OCI-M2 (cell line): ENCODE data around the gene EPAS1.

ENCODE experiments used
- DNase-seq: peaks from one replicate; lab custom pipeline; 2025; ENCODE audit not compliant: unreplicated experiment; lab: John Stamatoyannopoulos, UW

Gene EPAS1

DNA sequence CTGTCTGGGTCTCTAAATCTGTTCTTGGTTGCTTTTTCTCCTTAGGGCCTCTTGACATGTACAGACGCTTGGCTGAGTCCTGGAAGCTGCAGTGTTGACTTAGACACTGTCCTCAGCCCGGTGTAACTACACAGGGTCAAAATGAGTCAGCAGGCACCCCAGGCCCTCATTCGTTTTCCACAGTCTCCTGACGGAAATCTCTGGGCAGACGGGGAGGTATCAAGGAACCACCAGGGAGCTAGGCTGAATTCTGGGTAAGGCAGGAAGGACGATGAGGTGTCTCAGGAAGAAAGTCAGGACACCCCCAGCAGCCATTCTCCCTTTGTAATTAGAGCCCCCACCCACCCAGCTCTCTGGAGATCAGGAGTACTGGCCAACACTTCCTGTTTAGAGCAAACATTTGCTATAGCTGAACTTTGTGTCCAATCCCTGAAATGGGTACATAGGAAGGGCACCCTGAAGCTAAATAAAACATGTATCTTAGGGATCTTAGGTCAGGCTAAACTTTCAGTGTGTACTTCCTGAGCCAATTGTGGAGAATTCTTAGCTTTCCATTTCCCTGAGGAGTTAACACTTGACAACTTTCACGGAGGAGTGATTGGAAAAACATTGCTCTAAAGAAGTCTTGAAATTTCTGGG is 23.9 kb upstream of the EPAS1 start:
- no peak for DNase-seq

DNA sequence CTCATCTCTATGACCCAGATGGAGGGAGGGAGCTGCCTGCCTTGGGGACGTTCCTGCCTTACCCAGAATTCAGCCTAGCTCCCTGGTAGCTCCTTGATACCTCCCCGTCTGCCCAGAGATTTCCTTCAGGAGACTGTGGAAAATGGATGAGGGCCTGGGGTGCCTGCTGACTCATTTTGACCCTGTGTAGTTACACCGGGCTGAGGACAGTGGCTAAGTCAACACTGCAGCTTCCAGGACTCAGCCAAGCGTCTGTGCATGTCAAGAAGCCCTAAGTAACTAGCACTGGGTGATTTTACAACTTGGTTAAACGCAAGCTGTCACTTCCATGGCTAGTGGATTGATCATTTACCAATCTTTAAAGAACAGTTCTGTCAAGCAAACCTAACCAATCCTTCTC is 23.3 kb upstream of the EPAS1 start:
- no peak for DNase-seq

DNA sequence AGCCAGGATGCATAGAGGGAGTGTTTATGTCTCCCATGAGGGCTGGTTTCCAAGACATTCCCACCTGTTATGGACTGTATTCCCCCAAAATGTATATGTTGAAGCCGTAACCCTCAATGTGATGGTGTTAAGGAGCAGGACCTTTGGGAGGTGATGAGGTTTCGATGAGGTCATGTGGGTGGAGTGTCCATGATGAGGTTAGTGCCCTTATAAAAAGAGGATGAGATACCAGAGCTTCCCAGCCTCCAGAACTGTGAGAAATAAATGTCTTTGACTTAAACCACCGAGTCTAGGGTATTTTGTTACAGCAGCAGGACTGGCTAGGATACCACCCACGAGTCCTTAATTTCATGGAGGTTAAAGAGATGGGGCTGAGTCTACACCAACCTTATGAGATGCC is 22.6 kb upstream of the EPAS1 start:
- DNase-seq: no peak

DNA sequence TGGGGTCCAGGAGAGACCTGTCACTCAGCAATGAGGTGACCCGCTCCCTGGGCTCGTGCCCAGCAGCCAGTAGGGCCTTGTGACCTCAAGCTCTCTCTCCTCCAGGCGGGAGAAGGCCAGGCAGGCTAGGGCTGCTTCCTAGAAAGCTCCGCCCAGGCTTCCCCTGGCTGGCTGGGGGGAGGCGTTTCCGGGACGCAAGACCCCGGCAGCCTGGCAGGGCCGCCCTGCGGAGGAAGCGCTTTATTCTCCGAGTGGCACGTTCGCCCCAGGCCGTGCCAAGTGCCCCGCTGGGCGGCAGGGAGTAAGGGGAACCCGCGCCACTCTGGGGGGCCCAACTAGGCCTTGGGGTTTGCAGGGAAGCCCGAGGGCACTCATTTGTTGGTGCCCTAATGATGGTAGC is 21.2 kb upstream of the EPAS1 start:
- no peak for DNase-seq

DNA sequence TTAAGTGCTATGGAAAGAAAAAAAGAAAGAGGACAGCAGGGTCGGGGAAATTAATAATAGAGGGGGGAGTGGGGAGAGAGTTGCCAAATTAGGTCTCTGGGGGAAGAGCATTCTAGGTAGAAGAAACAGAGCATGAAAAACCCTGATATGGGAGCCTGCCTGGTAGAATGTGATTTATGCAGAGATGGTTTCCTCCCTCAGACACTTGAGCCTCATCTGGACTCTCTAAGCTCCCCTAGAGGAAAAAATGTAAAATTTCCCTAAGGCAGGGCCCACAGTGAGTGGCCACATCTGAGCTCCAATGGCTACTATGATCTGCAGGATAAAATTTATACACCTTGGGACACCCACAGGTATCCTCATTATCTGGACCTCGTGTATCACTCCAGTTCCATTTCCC is 20.6 kb upstream of the EPAS1 start:
- no peak for DNase-seq

DNA sequence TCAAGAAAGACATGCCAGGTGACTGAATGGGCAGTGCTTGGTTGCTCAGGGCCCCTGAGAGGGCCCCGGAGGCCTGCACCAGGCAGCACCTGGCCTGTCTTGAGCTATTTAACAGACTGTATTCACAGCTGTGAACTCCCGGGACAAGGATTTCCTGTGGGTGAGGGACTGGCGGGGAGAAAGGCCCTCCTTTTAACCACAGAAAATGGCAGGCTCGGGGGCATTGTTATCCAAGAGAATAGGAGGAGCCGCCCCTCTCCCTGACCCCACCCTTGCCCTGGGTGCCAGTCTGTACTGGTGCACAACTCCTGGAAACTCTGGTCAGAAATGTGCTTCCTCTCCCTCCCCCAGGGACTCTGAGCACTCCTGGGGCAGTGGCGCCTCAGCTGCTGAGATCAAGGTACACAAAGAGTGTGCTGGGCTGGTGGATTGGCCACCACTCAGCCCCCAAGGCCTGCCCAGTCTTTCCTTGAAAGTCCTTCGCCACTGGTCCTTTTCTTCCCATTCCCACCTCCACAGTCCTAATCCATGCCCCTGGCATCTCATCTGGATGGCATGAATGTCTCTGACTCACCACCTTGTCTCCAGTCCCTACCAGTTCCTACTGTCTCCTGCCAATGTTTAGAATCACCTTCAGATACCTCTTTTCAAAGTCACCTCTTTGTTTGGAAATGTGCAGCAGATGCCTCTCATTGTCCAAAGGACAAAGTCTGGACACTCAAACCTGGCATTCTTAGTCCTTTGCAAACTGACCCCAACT is 19.6 kb upstream of the EPAS1 start:
- DNase-seq: no peak

DNA sequence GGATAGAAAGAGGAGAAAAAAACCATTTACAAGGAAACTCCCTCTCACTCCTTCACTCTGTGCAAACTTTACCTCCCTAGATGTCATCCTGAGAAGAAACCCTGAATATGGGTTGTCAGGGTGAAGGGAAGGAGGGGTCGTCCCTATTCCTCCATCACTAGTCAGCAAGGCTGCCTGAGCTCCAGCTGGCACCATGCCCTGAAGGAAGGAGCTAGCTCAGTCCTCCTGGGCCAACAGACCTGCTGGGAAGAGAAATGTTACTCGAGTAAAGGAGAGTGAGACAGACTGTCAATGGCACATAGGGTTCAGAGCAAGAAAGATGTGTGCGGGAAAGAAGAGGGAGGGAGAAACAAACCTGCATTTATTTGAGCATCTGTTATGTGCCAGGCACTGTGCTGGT is 18.3 kb upstream of the EPAS1 start:
- no peak for DNase-seq

DNA sequence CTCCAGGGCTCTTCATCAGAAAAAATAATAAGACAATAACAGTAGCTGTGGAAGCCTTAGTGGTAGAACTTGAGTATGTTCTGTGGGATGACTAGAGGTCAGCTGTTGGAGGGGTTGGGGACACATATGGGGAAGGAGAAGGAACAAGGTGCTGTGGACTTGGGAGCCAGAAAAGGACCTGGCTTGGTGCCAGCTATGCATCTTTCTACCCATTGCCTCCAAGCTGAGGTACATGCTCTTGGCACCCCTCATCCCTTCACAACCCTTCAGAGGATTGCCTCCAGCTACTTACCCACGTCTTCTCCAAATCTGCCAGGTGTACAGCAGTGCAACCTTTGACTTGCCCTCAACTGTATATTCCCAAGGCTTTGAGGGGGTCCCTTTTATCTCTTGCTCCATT is 15.3 kb upstream of the EPAS1 start:
- DNase-seq: no peak

DNA sequence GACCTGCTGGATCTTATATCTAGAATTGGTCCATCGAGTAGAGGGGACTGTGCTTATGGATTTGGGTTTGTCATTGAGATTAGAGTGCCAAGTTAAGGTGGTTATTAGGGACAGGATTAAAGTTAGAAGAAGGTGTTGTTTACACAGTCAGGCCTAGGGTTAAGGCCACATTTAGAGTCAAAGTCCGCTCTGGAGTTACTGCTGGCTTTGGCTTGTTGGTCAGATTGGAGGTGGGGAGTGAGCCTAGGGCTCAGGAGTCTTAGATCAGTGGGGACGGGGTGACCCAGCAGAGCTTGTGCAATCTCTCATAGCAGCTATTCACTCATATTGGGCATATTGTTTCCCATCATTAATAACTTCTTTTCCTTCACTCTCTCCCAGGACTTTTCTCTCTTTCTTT is 13.5 kb upstream of the EPAS1 start:
- DNase-seq: no peak

DNA sequence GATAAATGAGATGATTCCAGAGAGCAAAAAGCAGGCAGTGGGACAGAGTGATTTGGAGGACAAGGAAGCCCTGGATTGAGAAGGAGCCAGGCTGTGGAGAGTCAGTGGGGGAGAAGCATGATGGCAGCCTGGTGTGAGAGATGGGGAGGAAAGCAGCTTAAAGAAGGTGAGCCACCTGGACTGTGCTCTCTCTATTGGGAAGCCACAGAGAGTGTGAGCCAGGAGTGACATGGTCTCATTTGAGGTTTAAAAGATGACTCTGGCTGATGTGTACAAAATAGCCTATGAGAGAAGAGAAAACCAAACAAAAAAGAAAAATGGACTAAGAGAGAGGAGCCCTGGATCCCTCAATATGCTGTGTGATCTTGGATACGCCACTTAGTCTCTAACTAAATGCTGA is 12.9 kb upstream of the EPAS1 start:
- DNase-seq: no peak

DNA sequence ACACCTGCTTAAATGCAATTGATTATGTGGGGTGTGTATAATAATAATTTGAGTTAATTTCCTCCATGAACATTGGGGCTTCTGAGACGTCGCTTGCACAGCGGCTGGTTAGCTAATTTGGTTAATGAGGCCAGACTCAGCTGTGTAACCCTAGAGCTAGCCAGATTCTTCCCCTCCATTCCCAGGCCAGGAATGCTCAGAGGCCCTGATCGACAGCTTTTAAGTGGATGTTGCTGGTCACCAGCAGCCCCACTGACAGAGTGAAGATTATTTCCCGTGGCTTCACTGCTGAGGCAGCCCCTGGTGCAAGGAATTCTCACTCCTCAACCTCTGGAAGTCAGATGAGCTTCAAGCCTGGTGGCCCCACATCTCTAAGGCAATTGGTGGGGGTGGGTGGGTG is 12.4 kb upstream of the EPAS1 start:
- DNase-seq: no peak

DNA sequence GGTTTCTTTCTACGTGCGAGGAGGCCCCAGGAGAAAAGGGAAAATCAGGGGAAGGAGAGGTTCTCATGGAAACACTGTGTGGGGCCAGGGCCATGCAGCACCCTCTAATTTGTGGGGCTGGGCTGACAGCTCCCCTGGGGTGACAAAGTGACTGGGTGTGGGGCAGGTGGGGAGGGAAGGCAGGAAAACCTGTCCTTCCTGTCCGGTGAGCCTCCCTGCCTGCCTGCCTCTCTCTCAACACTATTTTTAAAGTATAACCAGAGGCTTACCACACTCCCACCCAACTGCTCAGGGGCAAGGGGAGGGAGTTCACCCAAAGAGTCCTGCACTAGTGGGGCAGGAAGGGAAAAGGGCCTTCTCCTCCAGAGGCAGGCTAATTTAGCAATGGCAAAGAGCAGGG is 10.5 kb upstream of the EPAS1 start:
- no peak for DNase-seq

DNA sequence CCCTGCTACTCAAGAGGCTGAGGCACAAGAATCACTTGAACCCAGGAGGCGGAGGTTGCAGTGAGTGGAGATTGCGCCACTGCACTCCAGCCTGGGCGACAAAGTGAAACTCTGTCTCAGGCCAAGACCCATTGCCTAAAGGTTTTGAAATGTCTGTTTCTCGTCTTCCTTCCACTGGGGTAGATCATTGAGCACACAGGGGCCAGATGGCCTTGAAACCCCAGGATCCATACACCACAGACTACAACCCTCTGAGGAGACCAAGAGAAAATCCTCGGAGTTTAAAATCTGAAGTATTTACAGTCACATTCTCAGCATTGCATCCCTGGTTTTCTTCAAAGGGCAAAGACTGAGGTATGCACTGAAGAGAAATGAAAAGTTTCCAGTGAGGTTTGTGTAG is 7.1 kb upstream of the EPAS1 start:
- DNase-seq: no peak

DNA sequence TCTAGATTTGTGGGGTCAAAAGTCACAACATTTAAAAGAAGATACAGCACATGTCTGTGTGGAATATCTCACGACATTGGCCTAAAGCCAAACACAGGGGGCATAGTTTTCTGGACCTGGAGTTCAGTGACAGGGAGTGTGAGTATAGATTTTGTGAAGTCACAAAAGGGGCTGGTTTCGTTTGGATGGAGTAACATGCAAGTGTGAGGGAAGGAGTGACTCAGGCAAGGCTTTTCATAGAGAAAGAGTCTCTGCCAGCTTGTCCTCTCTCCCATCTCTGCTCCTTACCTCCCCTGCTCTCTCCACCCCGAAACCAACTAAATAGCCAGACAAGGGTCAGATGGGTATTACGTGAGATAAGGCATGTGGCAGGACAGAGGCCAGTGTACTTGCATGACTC is 3.7 kb upstream of the EPAS1 start:
- no peak for DNase-seq

DNA sequence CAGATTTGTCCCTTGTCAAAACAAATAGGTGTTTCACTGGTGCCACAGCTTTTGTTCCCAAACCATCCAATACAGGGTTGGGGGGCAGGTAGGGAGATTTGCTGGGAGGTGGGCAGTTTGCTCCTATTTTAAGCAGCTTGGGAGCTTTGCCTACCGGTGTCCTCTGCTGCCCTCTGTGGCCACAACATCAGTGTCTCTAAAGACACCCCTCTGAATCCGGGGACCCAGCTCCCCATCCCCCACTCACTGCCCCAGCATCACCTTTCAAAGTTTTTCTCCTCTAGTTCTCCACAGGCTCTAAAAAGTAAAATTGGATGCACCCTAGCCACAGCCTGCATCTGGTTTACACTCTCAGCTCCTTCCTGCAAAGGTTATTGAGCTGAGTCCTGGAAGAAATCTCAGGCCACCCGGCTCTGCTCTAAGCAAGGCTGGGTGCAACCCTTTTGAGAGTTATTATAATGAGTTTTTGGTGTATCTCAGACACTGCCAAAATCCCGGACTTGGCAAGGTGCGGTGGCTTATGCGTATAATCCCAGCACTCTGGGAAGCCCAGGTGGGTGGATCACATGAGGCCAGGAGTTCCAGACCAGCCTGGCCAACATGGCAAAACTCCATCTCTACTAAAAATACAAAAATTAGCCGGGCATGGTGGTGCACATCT is 2.9 kb upstream of the EPAS1 start:
- no peak for DNase-seq

DNA sequence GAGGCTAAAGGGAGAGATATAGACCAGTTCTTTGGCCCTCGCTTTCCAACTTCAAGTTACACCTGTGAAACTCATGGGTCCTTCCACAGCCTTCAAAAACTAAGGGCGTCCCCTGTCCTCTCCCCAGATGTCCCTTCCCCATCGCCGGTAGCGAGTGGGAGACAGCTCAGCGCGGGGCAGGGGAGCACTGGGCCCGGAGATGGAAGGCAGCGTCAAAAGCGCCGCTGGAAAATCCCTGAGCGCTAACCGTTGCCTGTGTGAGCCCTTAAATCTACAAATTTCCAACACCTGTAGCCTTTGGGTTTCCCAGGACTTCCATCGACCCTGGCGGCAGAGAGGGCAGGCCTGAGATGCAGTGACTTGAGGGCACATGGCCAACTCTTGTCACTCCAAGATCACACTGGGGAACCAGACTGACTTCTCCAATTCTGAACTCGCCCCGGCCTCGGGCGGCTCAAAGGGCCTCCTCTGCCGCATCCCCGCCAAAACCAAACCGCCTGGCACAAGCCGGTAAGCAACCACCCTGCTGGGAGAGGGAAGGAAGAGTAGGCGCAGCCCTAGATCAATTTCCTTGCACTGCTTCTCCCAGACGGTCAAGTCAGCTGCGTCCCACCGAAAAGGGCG is 879 bp upstream of the EPAS1 start:
- DNase-seq: no peak

DNA sequence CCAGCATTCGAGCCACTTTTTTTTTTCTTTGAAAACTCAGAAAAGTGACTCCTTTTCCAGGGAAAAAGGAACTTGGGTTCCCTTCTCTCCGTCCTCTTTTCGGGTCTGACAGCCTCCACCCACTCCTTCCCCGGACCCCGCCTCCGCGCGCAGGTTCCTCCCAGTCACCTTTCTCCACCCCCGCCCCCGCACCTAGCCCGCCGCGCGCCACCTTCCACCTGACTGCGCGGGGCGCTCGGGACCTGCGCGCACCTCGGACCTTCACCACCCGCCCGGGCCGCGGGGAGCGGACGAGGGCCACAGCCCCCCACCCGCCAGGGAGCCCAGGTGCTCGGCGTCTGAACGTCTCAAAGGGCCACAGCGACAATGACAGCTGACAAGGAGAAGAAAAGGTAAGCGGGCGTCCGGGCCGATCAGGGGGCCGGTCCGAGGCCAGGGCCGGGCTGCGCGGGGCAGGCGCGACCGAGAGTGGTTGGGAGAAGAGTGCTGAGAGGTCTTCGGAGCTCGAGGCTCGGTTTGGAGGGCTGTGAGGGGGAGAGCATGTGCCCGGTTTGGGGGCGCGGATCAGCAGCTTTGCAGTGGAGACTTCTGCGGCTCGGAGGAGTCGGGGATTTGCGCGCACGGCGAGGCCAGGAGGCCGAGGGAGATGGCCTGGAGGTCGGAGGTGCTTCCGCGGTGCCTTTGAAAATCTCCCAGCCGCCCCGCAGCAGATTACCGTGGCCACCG is 502 bp downstream of the EPAS1 start:
- no peak for DNase-seq

DNA sequence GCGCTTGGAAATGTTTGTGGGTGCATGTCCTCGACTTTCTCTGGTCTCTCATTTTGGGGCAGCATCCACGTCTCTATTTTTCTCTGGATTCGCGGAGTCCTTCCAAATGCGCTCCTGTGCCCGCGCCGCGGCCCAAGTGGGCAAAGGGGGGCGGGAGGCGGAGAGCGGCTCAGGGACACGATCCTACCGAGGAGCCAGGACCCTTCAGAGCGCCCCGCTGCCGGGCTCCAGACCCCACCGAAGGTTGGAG is 990 bp downstream of the EPAS1 start:
- DNase-seq: no peak

DNA sequence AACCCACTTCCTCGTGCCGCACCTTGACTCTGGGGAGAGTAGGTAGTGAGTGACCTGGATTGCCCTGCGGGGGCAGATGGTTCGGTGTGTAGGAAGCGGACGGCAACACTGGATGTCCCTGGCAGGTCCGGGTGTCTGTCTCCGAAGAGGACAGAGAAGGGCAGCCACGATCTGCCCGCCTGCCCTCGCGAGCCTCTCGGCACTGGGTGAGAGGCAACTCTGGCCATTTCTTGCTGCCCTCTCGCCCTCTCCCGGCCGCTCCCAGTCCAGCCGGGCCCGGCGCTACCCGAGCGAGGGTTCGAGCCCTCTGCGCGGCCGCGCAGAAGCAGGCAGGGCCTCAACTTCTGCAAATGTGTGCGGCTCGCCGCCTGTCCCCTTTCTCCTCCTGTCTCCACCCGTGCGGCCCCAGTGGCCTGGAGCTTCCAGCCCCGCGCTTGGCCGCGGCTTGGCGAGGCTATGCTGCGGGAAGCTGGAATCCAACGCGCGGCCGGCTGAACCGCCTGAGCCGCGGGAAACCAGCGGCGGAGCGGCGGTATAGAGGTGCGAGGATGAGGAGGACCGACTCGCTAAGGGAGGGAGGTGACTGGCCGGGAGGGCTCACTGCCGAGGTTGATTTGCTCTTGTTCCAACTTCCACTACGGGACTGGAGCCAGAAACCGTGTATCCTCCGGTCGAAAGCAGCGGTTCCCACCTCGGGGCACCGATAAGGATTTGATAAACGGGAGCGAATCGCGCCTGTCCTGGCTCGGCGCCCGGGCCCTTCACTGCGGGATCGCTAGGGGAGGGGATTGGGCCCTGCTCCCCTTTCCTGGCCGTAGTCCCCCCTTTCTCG is 1.5 kb downstream of the EPAS1 start:
- DNase-seq: no peak

DNA sequence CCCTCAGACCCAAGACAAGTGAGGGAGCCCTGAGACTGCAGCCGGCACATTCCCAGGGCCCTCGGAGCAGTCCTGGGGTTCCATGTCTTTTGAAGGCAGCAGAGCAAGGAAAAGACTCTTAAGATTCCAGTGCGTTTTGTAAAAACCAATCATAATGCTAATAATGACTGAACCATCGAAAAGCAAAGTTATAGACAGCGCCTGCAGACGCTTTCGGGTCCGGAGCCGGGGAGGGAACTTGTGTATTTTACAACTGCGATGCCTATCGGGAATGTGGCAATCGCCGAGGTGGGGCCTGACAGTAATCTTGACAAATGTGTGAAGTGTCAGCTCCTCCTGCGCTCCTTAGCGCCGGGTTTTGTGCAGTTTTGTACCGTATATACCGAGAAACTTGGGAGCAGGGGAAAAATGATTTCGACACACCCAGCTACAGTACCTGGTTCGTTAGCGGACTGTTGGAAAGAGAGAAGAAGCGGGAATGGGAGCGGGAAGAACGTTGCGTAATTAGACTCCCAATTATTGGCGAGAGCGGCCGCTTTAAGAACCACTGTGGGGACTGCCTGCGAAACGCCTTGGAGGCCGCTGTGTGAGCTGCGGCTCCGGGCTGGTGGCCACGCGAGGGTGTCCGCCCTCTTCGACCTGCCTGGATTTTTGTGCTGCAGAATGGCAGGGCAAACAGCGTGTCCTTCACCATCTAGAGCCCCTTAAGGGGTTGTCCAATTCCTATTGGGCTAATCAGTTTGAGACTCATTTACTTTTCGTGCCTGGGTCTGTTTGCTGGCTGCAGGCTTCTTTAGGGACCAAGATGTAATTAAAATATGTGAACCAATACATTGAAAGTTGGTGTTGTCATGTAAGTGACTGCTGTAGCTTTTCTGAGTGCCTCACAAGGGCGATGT is 2.4 kb downstream of the EPAS1 start:
- no peak for DNase-seq
